GM10266 (cell line): ENCODE measurements around the gene SLN.

Experiments used
- DNase-seq: peaks from one replicate; pipeline ENCODE4 v3.0.0; 2012; ENCODE audit errors: extremely low spot score
- CTCF ChIP-seq: IDR thresholded peaks from 2 replicates; pipeline ENCODE4 v1.5.1; 2012; ENCODE audit warnings: mild to moderate bottlenecking, low read depth; ENCODE audit not compliant: control insufficient read depth, insufficient read depth; ENCODE audit errors: missing control alignments

The SLN gene

GRCh38 chr11:107733518-107733917 is 21.7 kb upstream of the SLN start:
- TF ChIP-seq CTCF: no peak
- DNase-seq: no peak

GRCh38 chr11:107732689-107733051 is 20.8 kb upstream of the SLN start:
- TF ChIP-seq CTCF: no peak

DNA sequence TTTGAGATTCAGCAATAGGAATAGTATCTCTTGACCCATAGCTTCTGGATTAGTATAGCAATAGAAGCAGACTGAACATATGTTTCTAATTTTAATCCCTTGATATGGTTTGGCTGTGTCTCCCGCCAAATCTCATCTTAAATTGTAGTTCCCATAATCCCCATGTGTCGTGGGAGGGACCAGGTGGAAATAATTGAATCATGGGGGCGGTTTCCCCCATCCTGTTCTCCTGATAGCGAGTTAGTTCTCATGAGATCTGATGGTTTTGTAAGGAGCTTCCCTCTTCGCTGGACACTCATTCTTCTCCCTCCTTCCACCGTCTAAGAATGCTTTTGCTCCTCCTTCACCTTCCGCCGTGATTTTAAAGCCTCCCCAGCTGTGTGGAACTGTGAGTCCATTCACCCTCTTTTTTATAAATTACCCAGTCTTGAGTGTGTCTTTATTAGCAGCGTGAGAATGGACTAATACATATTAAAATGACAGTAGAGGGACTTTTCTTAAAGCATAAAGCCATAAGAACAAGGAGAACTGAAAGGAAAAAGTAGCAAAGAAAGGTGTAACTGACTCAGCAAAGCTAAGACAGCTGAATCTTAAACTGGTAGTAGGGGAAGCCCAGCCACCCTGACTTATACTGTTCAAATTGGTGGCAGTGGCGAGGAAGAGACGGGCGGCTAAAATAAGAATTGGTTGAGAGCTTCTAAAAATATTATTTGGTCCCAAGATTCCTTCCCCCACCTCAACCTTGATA is 20.3 kb upstream of the SLN start:
- peak; percentile 33 for DNase-seq
- no peak for TF ChIP-seq CTCF

More at GRCh38 chr11:107732689-107733051, 20.8 kb upstream of the SLN start:
- DNase-seq: no peak

DNA sequence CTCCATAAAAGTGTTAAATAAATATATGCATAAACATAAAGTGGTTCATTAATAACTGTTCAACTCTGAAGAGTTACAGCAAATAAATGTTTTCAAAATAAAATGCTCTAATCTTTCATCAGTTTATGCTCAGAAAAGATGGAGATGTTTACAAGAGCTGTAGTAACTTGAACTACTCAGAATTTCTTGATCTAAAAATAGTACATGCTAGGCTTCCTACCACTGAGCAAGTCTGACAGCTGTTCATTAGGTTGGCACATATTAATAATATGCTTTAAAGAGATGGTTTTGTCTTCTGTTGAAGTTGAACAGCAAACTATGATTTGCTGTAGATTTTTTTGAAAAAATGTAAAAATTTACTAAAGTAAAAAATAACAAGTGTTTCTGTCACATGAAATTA is 10.8 kb upstream of the SLN start:
- no peak for DNase-seq
- TF ChIP-seq CTCF: no peak

GRCh38 chr11:107721207-107721606 is 9.4 kb upstream of the SLN start:
- no peak for DNase-seq
- TF ChIP-seq CTCF: no peak

DNA sequence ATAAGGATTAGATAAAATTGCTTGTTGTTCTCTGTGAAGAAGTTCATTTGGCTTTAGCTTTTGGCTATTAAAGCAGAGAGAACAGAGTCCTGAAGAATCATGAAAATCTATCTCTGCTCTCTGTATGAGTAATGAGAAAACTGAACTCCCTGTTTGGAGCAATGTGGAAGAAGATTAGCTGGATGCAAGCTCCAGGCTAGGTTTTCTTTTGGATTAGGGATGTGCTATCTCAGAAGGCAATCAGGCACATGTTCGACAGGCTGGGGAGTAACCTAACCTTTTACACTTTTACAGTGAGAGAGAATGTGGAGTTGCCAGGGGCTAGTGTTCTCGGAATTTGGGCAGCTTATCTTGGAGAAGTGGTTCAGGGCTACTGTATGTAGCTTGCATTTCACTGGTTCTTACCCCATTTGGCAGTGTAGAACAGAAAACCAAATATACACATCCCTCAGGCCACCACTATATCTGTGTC is 8.5 kb upstream of the SLN start:
- TF ChIP-seq CTCF: no peak
- no peak for DNase-seq

- DNase-seq: no peak
- no peak for TF ChIP-seq CTCF
These were observed 7.9 kb upstream of the SLN start for GRCh38 chr11:107719557-107720302.
